Endothelial cell of umbilical vein (primary cell): ENCODE measurements around the gene CD63. TPM values are rescaled to one million over a fixed set of nuclear protein-coding genes. Genes with fewer than 3 reads are reported as not detected.

Experiments
- BruUV-seq: library from RNA; stranded (reverse); fragments of 400-500 nt; replicated peaks from 2 replicates; lab custom pipeline; 2021; lab: Mats Ljungman, UMichigan
- CTCF ChIA-PET: fragments of 300-600, 350-600 bp; sonication (Branson Sonifier 250); formaldehyde crosslinking; loops from one replicate; lab custom pipeline; 2021; ENCODE audit warnings: antibody characterized with exemption, inconsistent platforms; lab: Charles Lee
- POLR2A ChIA-PET: fragments of 300-600, 350-600 bp; sonication (Branson Sonifier 250); formaldehyde crosslinking; loops from one replicate; lab custom pipeline; 2021; ENCODE audit warnings: antibody characterized with exemption, inconsistent platforms; lab: Charles Lee
- DNase-seq: peaks from one replicate; pipeline ENCODE4 v3.0.0-alpha.2; 2011; ENCODE audit warnings: low read depth, low spot score
- FAIRE-seq: peaks from 2 replicates; lab custom pipeline; 2011; peaks lifted over from hg19 to GRCh38; lab: Jason Lieb, UNC
- H2AFZ ChIP-seq: 2 replicates; pipeline ENCODE4 v1.6.0; 2012; ENCODE audit warnings: low read depth, low read length, control low read depth, inconsistent platforms
- H3K27ac ChIP-seq: 2 replicates; pipeline ENCODE4 v1.5.1; 2011; ENCODE audit warnings: low read depth, mild to moderate bottlenecking, control low read depth, low read length, moderate library complexity; ENCODE audit not compliant: insufficient read depth
- H3K27me3 ChIP-seq, 2 experiments: 2 replicates each; pipeline versions ENCODE4 v1.6.0 to v1.6.1; 2011; ENCODE audit warnings: low read length in 2 of 2, mixed read lengths in 1 of 2; ENCODE audit not compliant: control insufficient read depth in 2 of 2, insufficient read depth in 2 of 2
- H3K36me3 ChIP-seq, 2 experiments: 2 replicates in 1 of 2; 3 replicates in 1 of 2; pipeline ENCODE4 v1.5.1; 2011; ENCODE audit warnings: low read length in 2 of 2, mild to moderate bottlenecking in 1 of 2, moderate library complexity in 1 of 2; ENCODE audit not compliant: control insufficient read depth in 2 of 2, insufficient read depth in 2 of 2; ENCODE audit errors: extremely low read depth in 1 of 2
- H3K4me1 ChIP-seq: 3 replicates; pipeline ENCODE4 v1.5.1; 2011; ENCODE audit warnings: mild to moderate bottlenecking, low read length; ENCODE audit not compliant: control insufficient read depth, insufficient read depth; ENCODE audit errors: extremely low read depth
- H3K4me2 ChIP-seq: 2 replicates; pipeline ENCODE4 v1.6.1; 2011; ENCODE audit warnings: low read length, control low read depth, mixed read lengths; ENCODE audit not compliant: insufficient read depth
- H3K4me3 ChIP-seq, 3 experiments: fragments of 200-600 bp in 1 of 3; sonication (generic), shearing (Covaris generic) in 1 of 3; replicated peaks in 1 of 3; 2 replicates each; pipeline ENCODE4 v1.5.1; 2011 to 2016; ENCODE audit warnings: control low read depth in 3 of 3, low read length in 3 of 3, mild to moderate bottlenecking in 2 of 3, inconsistent platforms in 1 of 3, low read depth in 1 of 3, moderate library complexity in 1 of 3; ENCODE audit not compliant: insufficient read depth in 1 of 3
- H3K79me2 ChIP-seq: 2 replicates; pipeline ENCODE4 v1.6.0; 2012; ENCODE audit warnings: low read length, inconsistent platforms; ENCODE audit not compliant: control insufficient read depth, insufficient read depth
- H3K9ac ChIP-seq: replicated peaks from 2 replicates; pipeline ENCODE3; 2011; ENCODE audit warnings: low read length, control low read depth; ENCODE audit not compliant: insufficient read depth; ENCODE audit errors: extremely low read depth
- H3K9me1 ChIP-seq: replicated peaks from 3 replicates; pipeline ENCODE4 v1.6.0; 2011; ENCODE audit warnings: mild to moderate bottlenecking, low read length; ENCODE audit not compliant: control insufficient read depth, insufficient read depth; ENCODE audit errors: extremely low read depth
- H3K9me3 ChIP-seq: replicated peaks from 2 replicates; pipeline ENCODE4 v1.5.1; 2012; ENCODE audit warnings: low read length, inconsistent platforms; ENCODE audit not compliant: control insufficient read depth, insufficient read depth
- H4K20me1 ChIP-seq: replicated peaks from 2 replicates; pipeline ENCODE3; 2011; ENCODE audit warnings: mild to moderate bottlenecking, low read length; ENCODE audit not compliant: control insufficient read depth, insufficient read depth; ENCODE audit errors: extremely low read depth
- EZH2 ChIP-seq: IDR thresholded peaks from 2 replicates; pipeline ENCODE4 v1.6.1; 2012; ENCODE audit warnings: borderline replicate concordance, low read depth, mild to moderate bottlenecking, moderate library complexity, low read length, inconsistent platforms; ENCODE audit not compliant: severe bottlenecking
- FOS ChIP-seq: IDR thresholded peaks from 2 replicates; pipeline ENCODE4 v1.6.1; 2011; ENCODE audit warnings: mild to moderate bottlenecking, low read length, moderate library complexity, borderline replicate concordance; ENCODE audit not compliant: insufficient read depth
- GATA2 ChIP-seq: IDR thresholded peaks from 2 replicates; pipeline ENCODE4 v1.7.0; 2011; ENCODE audit warnings: low read depth, mild to moderate bottlenecking, moderate library complexity, mixed read lengths, low read length; ENCODE audit not compliant: insufficient read length, insufficient read depth
- JUN ChIP-seq: IDR thresholded peaks from 2 replicates; pipeline ENCODE4 v1.6.1; 2011; ENCODE audit warnings: borderline replicate concordance, low read depth; ENCODE audit not compliant: insufficient read length, insufficient read depth
- MYC ChIP-seq: IDR thresholded peaks from one replicate; pipeline ENCODE4 v1.6.1; 2011; ENCODE audit warnings: mild to moderate bottlenecking, low read depth, low read length
- POLR2A ChIP-seq: IDR thresholded peaks from 2 replicates; pipeline ENCODE4 v1.6.1; 2012; ENCODE audit warnings: low read depth, mild to moderate bottlenecking, control low read depth, low read length
- POLR2AphosphoS5 ChIP-seq: IDR thresholded peaks from 2 replicates; pipeline ENCODE4 v1.6.1; 2012; ENCODE audit warnings: low read depth, mild to moderate bottlenecking, control low read depth, low read length, moderate library complexity; ENCODE audit not compliant: insufficient read depth
- dilution Hi-C: fragments of 300-500 bp; cut with MboI; formaldehyde crosslinking; loops from one replicate; pipeline ENCODE4 v1.15.0; 2019; ENCODE audit warnings: low sequenced_read_pairs; ENCODE audit not compliant: extremely low pct_ligation_motif_present
- intact Hi-C: fragments of 100-400 bp; cut with micrococcal nuclease; formaldehyde crosslinking; loops from one replicate; pipeline ENCODE4 v1.10.0; 2022
- polyA plus RNA-seq, 4 experiments: library from polyadenylated mRNA; depleted of rRNA in 3 of 4; stranded (reverse) in 3 of 4; unstranded in 1 of 4; fragments of >200 nt; gene quantifications; 2 replicates each; pipeline versions ENCODE4 v1.2.1 to v1.2.3, GENCODE V29; 2011 to 2012; ENCODE audit warnings: missing spikeins in 1 of 4
- total RNA-seq: library from RNA; stranded (reverse); gene quantifications from 2 replicates; pipeline ENCODE4 v1.2.3, GENCODE V29; 2021
- TF ChIP-seq, protein P1 (sequence below), 2 donors: IDR thresholded peaks; 1 replicate in 1 of 2; 2 replicates in 1 of 2; pipeline ENCODE4 v1.5.1; 2011; ENCODE audit warnings: low read length in 2 of 2, mild to moderate bottlenecking in 2 of 2, moderate library complexity in 2 of 2, control low read depth in 1 of 2, inconsistent platforms in 1 of 2, low read depth in 1 of 2; ENCODE audit not compliant: insufficient read depth in 1 of 2; ENCODE audit errors: extremely low read depth in 1 of 2
- TF ChIP-seq, protein P2 (sequence below): IDR thresholded peaks from 2 replicates; pipeline ENCODE4 v1.6.1; 2011; ENCODE audit not compliant: insufficient read depth, insufficient read length

Gene CD63
- total and polyA plus RNA-seq, 2 donors (not counting 3 experiments of a cell fraction or from before 2014, with no cell fraction given) = 1,054 to 1,429 TPM

DNA sequence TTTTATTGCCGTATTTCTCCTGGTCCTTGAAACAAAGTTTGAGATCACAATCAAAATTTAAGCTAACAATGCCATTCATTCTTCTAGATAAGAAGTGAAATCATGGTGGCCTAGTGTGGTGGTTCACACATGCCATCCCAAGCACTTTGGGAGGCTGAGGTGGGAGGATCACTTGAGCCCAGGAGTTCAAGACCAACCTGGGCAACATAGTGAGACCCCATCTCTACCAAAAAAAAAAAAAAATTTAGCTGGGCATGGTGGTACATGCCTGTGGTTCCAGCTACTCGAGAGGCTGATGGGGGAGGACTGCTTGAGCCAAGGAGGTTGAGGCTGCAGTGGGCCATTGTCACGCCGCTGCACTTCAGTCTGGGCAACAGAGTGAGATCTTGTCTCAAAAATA lies 38.3 kb upstream of the CD63 start:
- no peaks in the 10 kb centered on the region for H3K9me1 ChIP-seq
- no peaks in the 10 kb centered on the region for H3K4me1 ChIP-seq
- no peak overlapping the region for H3K9ac ChIP-seq
- no TSS peak for BruUV-seq
- no peak overlapping the region for H2AFZ ChIP-seq
- ChIA-PET POLR2A (no interaction called here), CTCF (interaction anchor here (0.6 kb wide), 1 partner anchor 23 kb away, joined by 4 read pairs; no protein-coding TSS in a partner anchor)
- TF ChIP-seq POLR2AphosphoS5 (no peak), MYC (no peak), POLR2A (no peak), JUN (no peak)
- no peak overlapping the region for H3K4me3 ChIP-seq
- intact Hi-C loops = no loop called here
- H3K27ac ChIP-seq = no peak overlapping the region
- no peaks in the 10 kb centered on the region for H3K27me3 ChIP-seq
- dilution Hi-C loops = no loop called here
- H3K79me2 ChIP-seq = peaks cover 11% of the 10 kb centered on the region
- no peaks in the 10 kb centered on the region for H3K9me3 ChIP-seq
- DNase-seq = no peak
- no peak for FAIRE-seq
- no peaks in the 10 kb centered on the region for H4K20me1 ChIP-seq
- H3K36me3 ChIP-seq = peaks cover 4 to 18% of the 10 kb centered on the region in 2 experiments
- H3K4me2 ChIP-seq = no peak overlapping the region

DNA sequence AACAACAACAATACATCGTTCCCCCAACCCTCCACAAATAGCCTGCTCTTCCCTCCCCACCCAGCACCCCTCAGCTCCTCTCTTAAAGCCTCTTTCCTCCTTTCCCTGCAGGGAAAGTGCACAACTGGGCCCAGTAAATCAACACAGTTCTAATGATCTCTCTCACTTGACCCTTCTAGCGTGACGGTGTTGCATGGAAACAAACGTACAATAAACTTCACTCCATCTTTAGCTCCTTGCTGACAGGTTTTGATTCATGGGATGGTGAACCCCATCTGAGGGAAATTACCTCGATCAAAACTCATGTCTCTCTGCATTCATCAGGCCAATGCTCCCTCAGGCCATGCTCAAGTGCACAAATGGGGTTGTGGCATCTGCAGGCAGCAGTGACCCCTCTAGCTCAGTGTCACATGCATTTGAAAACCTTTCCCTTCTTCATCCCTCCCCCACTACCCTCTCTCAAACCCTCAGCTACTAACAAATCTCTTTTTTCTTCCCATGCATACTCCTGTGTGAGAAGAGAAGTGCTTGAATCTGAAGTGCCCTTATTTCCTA lies 37.0 kb upstream of the CD63 start:
- H4K20me1 ChIP-seq = no peaks in the 10 kb centered on the region
- intact Hi-C loops (no loop called here), dilution Hi-C loops (no loop called here)
- no peak overlapping the region for H3K27ac ChIP-seq
- H3K4me3 ChIP-seq = no peak overlapping the region
- no peak for DNase-seq
- no peak for TF ChIP-seq MYC
- TF ChIP-seq, protein P1, sequence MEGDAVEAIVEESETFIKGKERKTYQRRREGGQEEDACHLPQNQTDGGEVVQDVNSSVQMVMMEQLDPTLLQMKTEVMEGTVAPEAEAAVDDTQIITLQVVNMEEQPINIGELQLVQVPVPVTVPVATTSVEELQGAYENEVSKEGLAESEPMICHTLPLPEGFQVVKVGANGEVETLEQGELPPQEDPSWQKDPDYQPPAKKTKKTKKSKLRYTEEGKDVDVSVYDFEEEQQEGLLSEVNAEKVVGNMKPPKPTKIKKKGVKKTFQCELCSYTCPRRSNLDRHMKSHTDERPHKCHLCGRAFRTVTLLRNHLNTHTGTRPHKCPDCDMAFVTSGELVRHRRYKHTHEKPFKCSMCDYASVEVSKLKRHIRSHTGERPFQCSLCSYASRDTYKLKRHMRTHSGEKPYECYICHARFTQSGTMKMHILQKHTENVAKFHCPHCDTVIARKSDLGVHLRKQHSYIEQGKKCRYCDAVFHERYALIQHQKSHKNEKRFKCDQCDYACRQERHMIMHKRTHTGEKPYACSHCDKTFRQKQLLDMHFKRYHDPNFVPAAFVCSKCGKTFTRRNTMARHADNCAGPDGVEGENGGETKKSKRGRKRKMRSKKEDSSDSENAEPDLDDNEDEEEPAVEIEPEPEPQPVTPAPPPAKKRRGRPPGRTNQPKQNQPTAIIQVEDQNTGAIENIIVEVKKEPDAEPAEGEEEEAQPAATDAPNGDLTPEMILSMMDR (IDR thresholded peaks at IDR 0.05; ENCODE audit: extremely low read depth in 1 of 2, insufficient read depth in 1 of 2, low read depth in 1 of 2, low read length in 2 of 2) = no peak
- TF ChIP-seq GATA2 = no peak
- TF ChIP-seq JUN = no peak
- TF ChIP-seq POLR2AphosphoS5 = no peak
- TF ChIP-seq POLR2A = no peak
- TF ChIP-seq, protein P2, sequence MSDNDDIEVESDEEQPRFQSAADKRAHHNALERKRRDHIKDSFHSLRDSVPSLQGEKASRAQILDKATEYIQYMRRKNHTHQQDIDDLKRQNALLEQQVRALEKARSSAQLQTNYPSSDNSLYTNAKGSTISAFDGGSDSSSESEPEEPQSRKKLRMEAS = no peak
- TF ChIP-seq EZH2 = no peak
- TF ChIP-seq FOS = no peak
- H3K79me2 ChIP-seq = peaks cover 8% of the 10 kb centered on the region
- no peaks in the 10 kb centered on the region for H3K9me1 ChIP-seq
- CTCF ChIA-PET = interaction anchor here (0.8 kb wide), 1 partner anchor 27 kb away, joined by 4 read pairs; no protein-coding TSS in a partner anchor
- no peaks in the 10 kb centered on the region for H3K27me3 ChIP-seq
- no peaks in the 10 kb centered on the region for H3K4me1 ChIP-seq
- no TSS peak for BruUV-seq
- no peak for FAIRE-seq
- H3K4me2 ChIP-seq = no peak overlapping the region
- no peaks in the 10 kb centered on the region for H3K9me3 ChIP-seq
- peaks cover 4 to 13% of the 10 kb centered on the region in 2 experiments for H3K36me3 ChIP-seq
- POLR2A ChIA-PET = interaction anchor here (0.8 kb wide), 1 partner anchor 21 kb away, joined by 3 read pairs; no protein-coding TSS in a partner anchor
- H3K9ac ChIP-seq = no peak overlapping the region
- no peak overlapping the region for H2AFZ ChIP-seq
